Measurements from ENCODE around the gene SETMAR. TPM values are rescaled to one million over a fixed set of nuclear protein-coding genes. Genes with fewer than 3 reads are reported as not detected.

The SETMAR gene
- total RNA-seq, 1 experiment from 2014 or later, result 9.4 TPM

DNA sequence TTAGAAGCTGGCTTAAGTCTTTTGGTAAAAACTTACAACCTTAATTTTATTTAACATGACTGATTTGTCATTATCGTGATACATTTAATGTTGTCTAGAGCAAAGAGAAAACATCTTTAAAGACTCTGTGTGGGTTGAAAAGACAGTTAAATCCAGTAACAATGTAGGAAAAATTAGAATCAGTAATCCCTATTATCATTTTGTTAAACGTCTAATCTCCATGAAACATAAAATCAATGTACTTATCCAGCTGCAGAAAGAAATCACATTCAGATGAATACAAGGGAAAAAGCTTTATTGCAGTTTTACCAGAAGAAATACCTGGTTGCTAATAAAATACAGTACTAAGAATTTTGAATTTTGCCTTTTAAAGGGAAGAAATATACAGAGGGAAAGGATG, 21.2 kb upstream of the SETMAR start:
- CTCF ChIA-PET, result no interaction called here
- Histone ChIP-seq H3K36me3 (ENCODE audit: control insufficient read depth in 1 of 2, insufficient read depth in 2 of 2, low read length in 2 of 2) (no peaks in the 10 kb centered on the region), H3K79me2 (ENCODE audit: insufficient read depth, low read length) (no peaks in the 10 kb centered on the region), H3K27ac (ENCODE audit: low read depth, low read length) (no peak overlapping the region), H3K4me2 (ENCODE audit: low read length) (no peak overlapping the region), H3K9me3 (ENCODE audit: control insufficient read depth in 1 of 2, insufficient read depth in 1 of 2, low read depth in 1 of 2, low read length in 2 of 2) (no peaks in the 10 kb centered on the region), H3K4me3 (replicated peaks in 1 of 2; ENCODE audit: low read depth in 1 of 2, low read length in 2 of 2) (no peak overlapping the region), H3K4me1 (ENCODE audit: control insufficient read depth in 1 of 2, insufficient read depth in 2 of 2, low read length in 2 of 2) (no peaks in the 10 kb centered on the region), H3K9me2 (ENCODE audit: insufficient read depth) (no peaks in the 10 kb centered on the region), H3K27me3 (ENCODE audit: insufficient read depth, low read length) (peaks cover 30% of the 10 kb centered on the region), H2AFZ (ENCODE audit: low read depth, low read length, poor library complexity, severe bottlenecking) (no peak overlapping the region), H4K20me1 (ENCODE audit: insufficient read depth) (0 out of 2 replicates have a peak, but pooled peaks cover 3% of the 10 kb centered on the region), H3K9ac (ENCODE audit: low read length) (no peak overlapping the region)
- POLR2A ChIA-PET, result no interaction called here
- intact Hi-C loops (cut with micrococcal nuclease), result no loop called here
- BruUV-seq (replicated peaks), result no TSS peak
- TF ChIP-seq TCF7L2 (IDR thresholded peaks at IDR 0.05; ENCODE audit: borderline replicate concordance, extremely low read depth, insufficient read depth, insufficient read length), result no peak
- no peak for TF ChIP-seq SP1 (IDR thresholded peaks at IDR 0.05; ENCODE audit: low read depth)
- TF ChIP-seq, protein P1, sequence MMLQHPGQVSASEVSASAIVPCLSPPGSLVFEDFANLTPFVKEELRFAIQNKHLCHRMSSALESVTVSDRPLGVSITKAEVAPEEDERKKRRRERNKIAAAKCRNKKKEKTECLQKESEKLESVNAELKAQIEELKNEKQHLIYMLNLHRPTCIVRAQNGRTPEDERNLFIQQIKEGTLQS (IDR thresholded peaks at IDR 0.05), result no peak
- no peak for TF ChIP-seq EZH2phosphoT487 (IDR thresholded peaks at IDR 0.05; ENCODE audit: borderline replicate concordance)
- no peak for TF ChIP-seq CBX3 (IDR thresholded peaks at IDR 0.05; ENCODE audit: low read depth)
- TF ChIP-seq CEBPB (IDR thresholded peaks at IDR 0.05; ENCODE audit: low read depth), result no peak
- TF ChIP-seq EZH2 (IDR thresholded peaks at IDR 0.05), result no peak
- no peak for TF ChIP-seq ELF1 (IDR thresholded peaks at IDR 0.05; ENCODE audit: borderline replicate concordance, low read depth)
- no peak for TF ChIP-seq POLR2AphosphoS5 (IDR thresholded peaks at IDR 0.05; ENCODE audit: low read depth, low read length)
- TF ChIP-seq SIN3A (IDR thresholded peaks at IDR 0.05; ENCODE audit: low read depth), result no peak
- TF ChIP-seq SRF (IDR thresholded peaks at IDR 0.05; ENCODE audit: low read depth), result no peak
- no peak for TF ChIP-seq FOSL1 (IDR thresholded peaks at IDR 0.05; ENCODE audit: low read depth)
- TF ChIP-seq ZNF274 (IDR thresholded peaks at IDR 0.05; ENCODE audit: low read depth, low read length), result no peak
- no peak for TF ChIP-seq POLR2A (IDR thresholded peaks at IDR 0.05; ENCODE audit: borderline replicate concordance, extremely low read depth, insufficient read depth, insufficient read length)
- TF ChIP-seq, protein P2, sequence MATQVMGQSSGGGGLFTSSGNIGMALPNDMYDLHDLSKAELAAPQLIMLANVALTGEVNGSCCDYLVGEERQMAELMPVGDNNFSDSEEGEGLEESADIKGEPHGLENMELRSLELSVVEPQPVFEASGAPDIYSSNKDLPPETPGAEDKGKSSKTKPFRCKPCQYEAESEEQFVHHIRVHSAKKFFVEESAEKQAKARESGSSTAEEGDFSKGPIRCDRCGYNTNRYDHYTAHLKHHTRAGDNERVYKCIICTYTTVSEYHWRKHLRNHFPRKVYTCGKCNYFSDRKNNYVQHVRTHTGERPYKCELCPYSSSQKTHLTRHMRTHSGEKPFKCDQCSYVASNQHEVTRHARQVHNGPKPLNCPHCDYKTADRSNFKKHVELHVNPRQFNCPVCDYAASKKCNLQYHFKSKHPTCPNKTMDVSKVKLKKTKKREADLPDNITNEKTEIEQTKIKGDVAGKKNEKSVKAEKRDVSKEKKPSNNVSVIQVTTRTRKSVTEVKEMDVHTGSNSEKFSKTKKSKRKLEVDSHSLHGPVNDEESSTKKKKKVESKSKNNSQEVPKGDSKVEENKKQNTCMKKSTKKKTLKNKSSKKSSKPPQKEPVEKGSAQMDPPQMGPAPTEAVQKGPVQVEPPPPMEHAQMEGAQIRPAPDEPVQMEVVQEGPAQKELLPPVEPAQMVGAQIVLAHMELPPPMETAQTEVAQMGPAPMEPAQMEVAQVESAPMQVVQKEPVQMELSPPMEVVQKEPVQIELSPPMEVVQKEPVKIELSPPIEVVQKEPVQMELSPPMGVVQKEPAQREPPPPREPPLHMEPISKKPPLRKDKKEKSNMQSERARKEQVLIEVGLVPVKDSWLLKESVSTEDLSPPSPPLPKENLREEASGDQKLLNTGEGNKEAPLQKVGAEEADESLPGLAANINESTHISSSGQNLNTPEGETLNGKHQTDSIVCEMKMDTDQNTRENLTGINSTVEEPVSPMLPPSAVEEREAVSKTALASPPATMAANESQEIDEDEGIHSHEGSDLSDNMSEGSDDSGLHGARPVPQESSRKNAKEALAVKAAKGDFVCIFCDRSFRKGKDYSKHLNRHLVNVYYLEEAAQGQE (IDR thresholded peaks at IDR 0.05; ENCODE audit: low read depth), result no peak
- TF ChIP-seq JUND (IDR thresholded peaks at IDR 0.05), result no peak
- no peak for ATAC-seq
- RAD21 ChIA-PET (ENCODE audit: low non-redundant PET in 1 of 2, low total read pairs in 2 of 2, uncharacterized antibody in 2 of 2, unreplicated experiment in 2 of 2), result no interaction called here
- DNase-seq (ENCODE audit: low read depth, low spot score), result no peak
